ENCODE results near the gene LMX1A.

LMX1A gene

GRCh38 chr1:165365341-165365740 lies 8.8 kb upstream of the LMX1A start:
- no peak for DNase-seq

- no peak for DNase-seq
Observed at GRCh38 chr1:165364568-165365133, 8.1 kb upstream of the LMX1A start.

GRCh38 chr1:165356876-165357275 lies 361 bp upstream of the LMX1A start:
- DNase-seq = no peak

GRCh38 chr1:165355139-165355976 lies 1.2 kb downstream of the LMX1A start:
- DNase-seq = no peak

GRCh38 chr1:165354739-165355138 lies 1.8 kb downstream of the LMX1A start:
- DNase-seq = no peak

GRCh38 chr1:165353731-165354671 lies 2.5 kb downstream of the LMX1A start:
- no peak for DNase-seq

GRCh38 chr1:165352442-165353293 lies 3.8 kb downstream of the LMX1A start:
- DNase-seq = no peak

GRCh38 chr1:165351863-165352441 lies 4.6 kb downstream of the LMX1A start:
- DNase-seq = no peak

- no peak for DNase-seq
Observed at GRCh38 chr1:165350840-165351239, 5.7 kb downstream of the LMX1A start.

- no peak for DNase-seq
Observed at GRCh38 chr1:165345502-165345901, 11.0 kb downstream of the LMX1A start.

- no peak for DNase-seq
Observed at GRCh38 chr1:165344736-165345135, 11.8 kb downstream of the LMX1A start.

GRCh38 chr1:165344198-165344597 lies 12.3 kb downstream of the LMX1A start:
- DNase-seq = no peak

- DNase-seq = no peak
Observed at GRCh38 chr1:165342587-165342986, 13.9 kb downstream of the LMX1A start.

- no peak for DNase-seq
Observed at GRCh38 chr1:165342168-165342567, 14.3 kb downstream of the LMX1A start.

- DNase-seq = no peak
Observed at GRCh38 chr1:165339164-165339563, 17.4 kb downstream of the LMX1A start.

GRCh38 chr1:165330483-165330882 lies 26.0 kb downstream of the LMX1A start:
- no peak for DNase-seq

- DNase-seq = no peak
Observed at GRCh38 chr1:165329104-165329503, 27.4 kb downstream of the LMX1A start.

- no peak for DNase-seq
Observed at GRCh38 chr1:165328136-165328535, 28.4 kb downstream of the LMX1A start.

- no peak for DNase-seq
Observed at GRCh38 chr1:165327538-165327937, 29.0 kb downstream of the LMX1A start.

- DNase-seq = no peak
Observed at GRCh38 chr1:165325460-165326203, 30.9 kb downstream of the LMX1A start.

GRCh38 chr1:165324050-165324449 lies 32.5 kb downstream of the LMX1A start:
- no peak for DNase-seq
